Measurements from ENCODE around the gene AOC2. TPM values are rescaled to one million over a fixed set of nuclear protein-coding genes. Genes with fewer than 3 reads are reported as not detected.

The AOC2 gene
- total and polyA plus RNA-seq, 2 of the 8 experiments (the other 6 are each of a cell fraction or from before 2014, with no cell fraction given) = 4.2 to 4.7 TPM

- CTCF ChIA-PET (ENCODE audit: partially characterized antibody) = interaction anchor here (0.6 to 1.9 kb wide), 5 partner anchors 8 to 370 kb away, joined by 4 to 5 read pairs (median 5); no protein-coding TSS in a partner anchor
- Histone ChIP-seq H2BK12ac (ENCODE audit: low read depth, low read length) (no peak within 1 kb of the TSS), H4K5ac (ENCODE audit: insufficient read length, low read depth, low read length) (no peak within 1 kb of the TSS), H2AFZ (ENCODE audit: low read length) (no peak within 1 kb of the TSS), H3K79me1 (ENCODE audit: low read depth, low read length) (no peaks in the 10 kb centered on the region; the same call in 1 of the 2 replicates), H3K23me2 (ENCODE audit: low read depth, low read length) (no peaks in the 10 kb centered on the region), H2BK15ac (ENCODE audit: low read length) (no peak within 1 kb of the TSS), H3K36me3 (ENCODE audit: control insufficient read depth in 2 of 4, insufficient read depth in 4 of 4, low read length in 3 of 4) (no peaks in the 10 kb centered on the region; a peak in 1 of 8 replicates), H3K4me2 (ENCODE audit: insufficient read depth in 1 of 2, low read depth in 2 of 2, low read length in 2 of 2) (no peak within 1 kb of the TSS), H3K27me3 (replicated peaks in 1 of 4; ENCODE audit: control insufficient read depth in 3 of 4, extremely low read depth in 1 of 4, insufficient read depth in 3 of 4, low read length in 3 of 4) (no peaks in the 10 kb centered on the region; a peak in 1 of 7 replicates), H3K4me3 (ENCODE audit: extremely low read depth in 1 of 4, insufficient read depth in 2 of 4, low read depth in 3 of 4, low read length in 4 of 4) (no peak within 1 kb of the TSS), H2BK20ac (ENCODE audit: low read length) (no peak within 1 kb of the TSS), H3K27ac (ENCODE audit: low read depth, low read length) (no peak within 1 kb of the TSS), H3K9ac (replicated peaks in 1 of 4; ENCODE audit: extremely low read depth in 1 of 4, low read depth in 3 of 4, low read length in 3 of 4) (no peak within 1 kb of the TSS), H3K14ac (ENCODE audit: insufficient read length) (no peak within 1 kb of the TSS), H3K18ac (ENCODE audit: extremely low read depth, low read length) (no peak within 1 kb of the TSS), H3K23ac (ENCODE audit: insufficient read length) (no peak within 1 kb of the TSS), H2AK5ac (ENCODE audit: low read depth, low read length) (no peak within 1 kb of the TSS), H2BK120ac (replicated peaks; ENCODE audit: low read depth, low read length) (no peak within 1 kb of the TSS), H4K20me1 (replicated peaks in 1 of 2; ENCODE audit: control insufficient read depth in 1 of 2, insufficient read depth in 2 of 2, low read length in 2 of 2) (peaks cover 3 to 9% of the 10 kb centered on the region in 2 experiments), H2BK5ac (ENCODE audit: low read depth, low read length) (no peak within 1 kb of the TSS), H3K9me3 (ENCODE audit: insufficient read depth in 2 of 2, low read depth in 1 of 2, low read length in 1 of 2) (no peaks in the 10 kb centered on the region), H4K91ac (replicated peaks; ENCODE audit: insufficient read length, low read length) (no peak within 1 kb of the TSS), H3K4ac (replicated peaks; ENCODE audit: insufficient read length, low read depth, low read length) (no peak within 1 kb of the TSS), H3K4me1 (replicated peaks in 1 of 4; ENCODE audit: control insufficient read depth in 3 of 4, insufficient read depth in 4 of 4, low read length in 3 of 4) (no peaks in the 10 kb centered on the region; a peak in 1 of 7 replicates), H3K56ac (replicated peaks; ENCODE audit: insufficient read length, low read depth, low read length) (no peak within 1 kb of the TSS), H4K8ac (ENCODE audit: extremely low read depth, insufficient read depth, low read length) (no peak within 1 kb of the TSS), H3K79me2 (ENCODE audit: control insufficient read depth in 1 of 2, insufficient read depth in 2 of 2, low read length in 2 of 2) (no peaks in the 10 kb centered on the region)
- DNase-seq (ENCODE audit: low read depth in 1 of 2, low spot score in 2 of 2) = no peak
- POLR2A ChIA-PET (ENCODE audit: partially characterized antibody) = interaction anchor here (1.0 to 10.4 kb wide), 2 partner anchors 9 to 15 kb away, joined by 3 to 111 read pairs; partner anchors contain the start of gene PSME3
- FAIRE-seq = no peak
- WGBS, 2 experiments (ENCODE audit: extremely low coverage in 1 of 2, insufficient coverage in 1 of 2, insufficient read length in 1 of 2, insufficient replicate concordance in 2 of 2, low coverage in 1 of 2, low lambda C conversion rate in 2 of 2, missing lambda C conversion rate in 1 of 2) = 85% methylated on average over 6 of the region's 9 CpGs; no CpG with 5 or more reads in 1 of the 2 experiments
- TF ChIP-seq KDM4A (IDR thresholded peaks at IDR 0.05; ENCODE audit: low read depth, low read length, severe bottlenecking) = no peak
- TF ChIP-seq ATF3 (IDR thresholded peaks at IDR 0.05; ENCODE audit: insufficient read depth, low read depth, low read length) = no peak
- TF ChIP-seq MAX (IDR thresholded peaks at IDR 0.05) = no peak
- no peak for TF ChIP-seq HDAC2 (IDR thresholded peaks at IDR 0.05; ENCODE audit: borderline replicate concordance in 1 of 2, low read depth in 2 of 2, low read length in 2 of 2)
- no peak for TF ChIP-seq JUND (IDR thresholded peaks at IDR 0.05; ENCODE audit: low read length)
- no peak for TF ChIP-seq POLR2AphosphoS5 (IDR thresholded peaks at IDR 0.05; ENCODE audit: low read depth, low read length)
- no peak for TF ChIP-seq E2F6 (IDR thresholded peaks at IDR 0.05)
- TF ChIP-seq YY1 (IDR thresholded peaks at IDR 0.05; ENCODE audit: low read depth, low read length) = no peak
- no peak for TF ChIP-seq CHD1 (IDR thresholded peaks at IDR 0.05; ENCODE audit: low read depth, low read length)
- no peak for TF ChIP-seq SIRT6 (IDR thresholded peaks at IDR 0.05; ENCODE audit: low read length)
- TF ChIP-seq SUZ12 (IDR thresholded peaks at IDR 0.05; ENCODE audit: low read length) = no peak
- TF ChIP-seq EZH2 (IDR thresholded peaks at IDR 0.05; ENCODE audit: low read depth, low read length, severe bottlenecking) = no peak
These were observed 6.6 kb downstream of the AOC2 start, which contains the start of gene AOC3 for GRCh38 chr17:42850954-42851353. Gene AOC3 (plus strand): TSS chr17:42851199. CDS start chr17:42851344, 145 bp downstream.
